GM21423 (cell line): ENCODE results near the gene NFIL3.
"Not testable (repeated sequence)": the region's sequence is repeated elsewhere in the genome, so short reads cannot be mapped to it uniquely, and the experiment has no call there.

Source experiments
- ATAC-seq: cut with Tn5 transposase; IDR thresholded peaks from one replicate; pipeline ENCODE4 v1.9.1; 2021; ENCODE audit warnings: mild to moderate bottlenecking, moderate library complexity; ENCODE audit not compliant: unreplicated experiment

Gene NFIL3, protein sequence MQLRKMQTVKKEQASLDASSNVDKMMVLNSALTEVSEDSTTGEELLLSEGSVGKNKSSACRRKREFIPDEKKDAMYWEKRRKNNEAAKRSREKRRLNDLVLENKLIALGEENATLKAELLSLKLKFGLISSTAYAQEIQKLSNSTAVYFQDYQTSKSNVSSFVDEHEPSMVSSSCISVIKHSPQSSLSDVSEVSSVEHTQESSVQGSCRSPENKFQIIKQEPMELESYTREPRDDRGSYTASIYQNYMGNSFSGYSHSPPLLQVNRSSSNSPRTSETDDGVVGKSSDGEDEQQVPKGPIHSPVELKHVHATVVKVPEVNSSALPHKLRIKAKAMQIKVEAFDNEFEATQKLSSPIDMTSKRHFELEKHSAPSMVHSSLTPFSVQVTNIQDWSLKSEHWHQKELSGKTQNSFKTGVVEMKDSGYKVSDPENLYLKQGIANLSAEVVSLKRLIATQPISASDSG

DNA sequence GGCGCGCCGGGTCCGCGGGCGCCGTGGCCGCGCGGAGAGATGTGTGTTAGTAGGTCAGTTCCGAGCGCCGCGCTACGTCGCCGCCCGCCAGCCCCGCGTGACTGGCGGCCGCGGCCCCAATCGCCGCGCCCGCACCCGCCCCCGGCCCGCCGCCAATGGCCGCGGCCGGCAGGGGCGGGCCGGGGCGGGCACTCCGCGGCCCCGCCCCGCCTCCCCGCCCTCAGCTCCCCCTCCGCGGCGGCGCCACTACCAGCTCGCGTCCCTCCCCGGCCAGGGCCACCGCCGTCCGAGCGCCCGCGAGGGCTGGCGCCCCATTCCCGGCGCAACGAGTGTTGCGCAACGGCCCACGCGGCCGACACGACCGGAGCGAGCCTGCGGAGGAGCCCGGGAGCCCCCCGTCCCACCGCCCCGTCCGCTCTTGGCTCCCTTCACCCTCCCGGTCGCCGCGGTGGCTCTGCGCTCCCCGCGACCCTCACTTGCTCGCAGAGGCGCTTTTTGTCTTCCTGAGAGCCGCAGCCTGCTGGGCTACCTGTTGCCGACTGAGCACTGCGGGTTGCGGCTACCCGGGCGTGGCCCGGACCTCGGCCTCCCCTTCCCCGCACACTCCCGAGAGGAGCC is at the start of gene NFIL3:
TSS of gene NFIL3 (minus strand) at position 48 of the 618 bp plus-strand sequence. CDS start 13,098 bp downstream, outside the sequence.
- peak; percentile 66 for ATAC-seq

DNA sequence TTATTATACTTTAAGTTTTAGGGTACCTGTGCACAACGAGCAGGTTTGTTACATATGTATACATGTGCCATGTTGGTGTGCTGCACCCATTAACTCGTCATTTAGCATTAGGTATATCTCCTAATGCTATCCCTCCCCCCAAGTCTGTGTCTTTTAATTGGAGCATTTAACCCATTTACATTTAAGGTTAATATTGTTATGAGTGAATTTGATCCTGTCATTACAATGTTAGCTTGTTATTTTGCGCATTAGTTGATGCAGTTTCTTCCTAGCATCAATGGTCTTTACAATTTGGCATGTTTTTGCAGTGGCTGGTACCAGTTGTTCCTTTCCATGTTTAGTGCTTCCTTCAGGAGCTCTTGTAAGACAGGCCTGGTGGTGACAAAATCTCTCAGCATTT is 47.9 kb upstream of the NFIL3 start:
- not testable (repeated sequence) for ATAC-seq

DNA sequence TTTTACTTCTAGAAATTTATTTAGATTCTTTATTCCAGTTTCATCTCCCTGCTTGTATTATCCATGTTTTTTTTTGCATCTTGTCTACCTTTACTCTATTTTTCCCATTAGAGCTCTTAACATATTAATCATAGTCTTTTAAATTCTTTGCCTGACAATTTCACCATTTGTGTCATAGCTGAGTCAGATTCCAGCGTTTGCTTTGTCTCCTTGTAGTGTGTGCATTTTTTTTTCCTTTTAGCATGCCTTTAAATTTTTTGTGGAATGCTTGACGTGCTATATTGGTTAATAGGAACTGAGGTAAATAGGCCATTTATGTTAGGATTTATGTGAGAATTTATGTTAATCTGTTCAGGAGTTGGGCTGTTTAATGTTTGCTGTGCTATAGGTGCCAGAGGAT is 41.8 kb upstream of the NFIL3 start:
- ATAC-seq, result no peak

DNA sequence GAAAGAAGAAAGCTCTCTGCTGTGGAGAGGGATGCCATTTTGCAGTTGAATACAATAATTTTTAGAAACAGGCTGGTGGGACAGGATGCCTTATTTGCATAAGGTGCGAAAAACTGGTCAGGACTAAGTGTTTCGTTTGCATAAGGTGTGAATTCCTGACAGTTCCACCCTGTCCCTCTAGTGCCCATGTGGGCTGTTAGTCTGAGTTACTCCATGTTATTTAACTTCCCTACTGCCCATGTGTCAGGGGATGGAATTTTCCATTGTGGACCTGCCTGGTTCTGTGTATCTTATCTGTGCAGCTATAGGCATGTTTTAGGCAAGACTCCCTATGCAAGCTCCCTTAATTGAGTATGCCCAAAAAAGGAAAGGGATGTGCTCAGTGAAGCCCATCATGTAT is 35.3 kb upstream of the NFIL3 start:
- no peak for ATAC-seq

DNA sequence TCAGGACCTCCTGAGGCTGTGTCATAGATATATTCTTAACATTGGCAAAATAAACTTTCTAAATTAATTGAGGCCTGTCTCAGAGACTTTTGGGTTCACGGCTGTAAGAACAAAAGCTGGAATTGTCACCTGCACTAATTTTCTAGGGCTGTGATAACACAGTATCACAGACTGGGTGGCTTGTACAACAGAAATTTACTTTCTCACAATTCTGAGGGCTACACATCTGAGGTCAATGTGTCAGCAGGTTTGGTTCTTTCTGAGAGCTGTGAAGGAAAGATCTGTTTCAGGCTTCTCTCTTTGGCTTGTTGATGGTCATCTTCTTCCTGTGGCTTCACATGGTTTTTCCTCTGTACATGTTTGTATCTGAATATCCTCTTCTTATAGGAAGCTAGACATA is 29.2 kb upstream of the NFIL3 start:
- no peak for ATAC-seq

DNA sequence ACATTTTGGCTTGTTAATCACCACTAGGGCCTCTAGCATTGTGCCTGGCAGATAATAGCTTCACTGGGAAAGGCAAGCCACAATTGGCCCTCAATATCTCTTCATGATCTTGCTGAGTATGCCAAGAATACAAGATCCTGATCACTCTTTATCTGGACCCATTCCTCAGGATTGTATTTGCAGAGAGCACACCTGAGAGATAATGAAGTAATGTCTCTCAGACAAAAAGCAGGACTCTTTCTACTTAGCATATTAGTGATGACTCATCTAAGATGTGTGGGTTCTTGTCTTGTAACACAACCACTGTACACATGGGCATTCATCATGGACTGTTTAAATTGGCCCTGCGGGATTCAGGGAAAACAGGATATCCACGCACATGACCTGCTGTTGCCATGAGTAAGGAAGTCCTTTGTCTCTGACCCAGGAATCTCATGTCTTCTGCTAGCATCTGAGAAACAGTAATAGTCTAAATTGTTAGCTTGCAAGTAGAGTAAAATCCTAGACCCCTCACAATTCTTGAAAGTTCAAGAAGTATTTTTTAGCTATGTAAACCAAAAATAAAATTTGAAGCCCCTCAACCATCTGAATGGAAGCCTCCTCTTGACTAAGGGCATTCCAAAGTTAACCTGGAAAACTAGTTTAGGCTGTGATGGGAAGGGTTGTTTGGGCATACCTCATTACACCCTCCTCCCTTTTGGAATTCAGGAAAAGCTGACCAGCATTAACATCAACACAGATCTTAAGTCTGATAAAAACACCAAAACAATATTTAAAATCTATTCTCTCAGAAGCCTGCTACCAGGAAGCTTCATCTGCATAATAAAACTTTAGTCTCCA is 28.0 kb upstream of the NFIL3 start:
- no peak for ATAC-seq

DNA sequence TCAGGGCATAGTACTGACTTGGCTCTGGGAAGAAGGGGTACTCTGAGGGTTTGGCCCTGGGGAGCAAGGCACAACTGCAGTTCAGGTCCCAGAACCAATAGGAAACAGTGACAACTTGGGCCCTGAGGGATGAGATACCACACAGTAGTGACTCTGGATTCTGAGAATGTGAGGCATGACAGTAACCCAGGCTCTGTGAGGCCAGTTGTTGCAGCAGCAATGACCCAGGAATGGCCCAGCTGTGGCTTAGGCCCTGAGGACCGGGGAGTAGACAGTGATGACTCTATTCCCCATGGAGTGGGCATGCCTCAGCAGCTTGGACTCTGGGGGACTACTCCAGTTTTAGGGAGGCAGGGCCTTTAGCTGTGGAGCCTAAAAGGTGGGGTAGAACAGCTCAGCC is 21.5 kb upstream of the NFIL3 start:
- ATAC-seq, result no peak

DNA sequence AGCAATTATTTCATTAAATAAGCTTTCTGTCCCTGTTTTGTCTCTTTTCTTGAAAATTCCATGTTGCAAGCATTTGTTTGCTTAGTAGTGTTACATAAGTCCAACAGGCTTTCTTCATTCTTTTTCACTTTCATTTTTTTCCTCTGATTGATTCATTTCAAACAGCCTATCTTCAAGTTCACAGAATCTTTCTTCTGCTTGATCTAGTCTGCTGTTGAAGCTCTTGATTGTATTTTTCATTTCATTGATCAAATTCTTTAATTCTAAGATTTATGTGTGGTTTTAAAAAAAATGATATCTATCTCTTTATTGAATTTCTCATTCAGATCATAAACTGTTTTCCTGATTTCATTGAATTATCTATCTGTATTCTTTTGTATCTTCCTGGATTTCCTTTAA is 20.4 kb upstream of the NFIL3 start:
- no peak for ATAC-seq

DNA sequence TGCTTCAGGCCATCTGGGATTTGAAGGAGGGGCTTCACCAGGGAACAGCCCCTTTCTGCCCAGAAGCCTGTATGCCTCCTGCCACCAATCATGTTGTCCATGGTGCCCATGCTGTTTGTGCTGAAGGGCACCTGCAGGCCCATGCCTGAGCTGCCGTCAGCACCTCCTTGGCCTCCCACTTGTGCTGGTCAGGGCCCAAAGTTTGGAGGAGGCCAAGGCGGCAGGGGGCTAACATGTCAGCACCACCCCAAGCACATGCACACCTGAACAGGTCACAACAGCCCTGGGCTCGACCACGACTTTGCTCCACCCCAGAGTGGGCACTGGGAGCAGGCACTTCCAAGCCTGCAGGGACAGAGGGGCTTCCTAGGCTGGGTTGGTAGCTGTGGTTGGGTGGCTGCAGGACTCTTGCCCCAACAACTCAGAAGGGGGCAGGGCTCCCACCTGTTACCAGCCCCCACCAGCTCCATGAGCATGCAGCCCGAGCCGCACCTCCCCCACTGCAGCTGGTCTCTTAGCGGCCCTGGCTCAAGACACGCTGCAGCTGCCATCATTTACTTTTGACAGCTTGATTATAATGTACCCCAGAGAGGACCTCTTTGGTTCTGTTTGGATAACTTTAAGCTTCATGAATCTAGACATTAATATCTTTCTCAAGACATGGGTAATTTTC is 19.8 kb upstream of the NFIL3 start:
- ATAC-seq, result no peak

DNA sequence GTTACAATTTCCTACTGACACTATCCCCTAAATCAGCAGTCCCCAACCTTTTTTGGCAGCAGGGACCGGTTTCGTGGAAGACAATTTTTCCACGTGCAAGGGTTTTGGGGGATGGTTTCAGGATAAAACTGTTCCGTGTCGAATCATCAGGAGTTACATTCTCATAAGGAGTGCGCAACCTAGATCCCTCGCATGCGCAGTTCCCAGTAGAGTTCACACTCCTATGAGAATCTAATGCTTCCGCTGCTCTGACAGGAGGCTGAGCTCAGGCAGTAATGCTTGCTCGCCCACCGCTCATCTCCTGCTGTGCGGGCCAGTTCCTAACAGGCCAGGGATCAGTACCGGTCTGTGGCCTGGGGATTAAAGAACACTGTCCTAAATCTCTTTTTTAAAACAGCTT is 13.2 kb upstream of the NFIL3 start:
- no peak for ATAC-seq

DNA sequence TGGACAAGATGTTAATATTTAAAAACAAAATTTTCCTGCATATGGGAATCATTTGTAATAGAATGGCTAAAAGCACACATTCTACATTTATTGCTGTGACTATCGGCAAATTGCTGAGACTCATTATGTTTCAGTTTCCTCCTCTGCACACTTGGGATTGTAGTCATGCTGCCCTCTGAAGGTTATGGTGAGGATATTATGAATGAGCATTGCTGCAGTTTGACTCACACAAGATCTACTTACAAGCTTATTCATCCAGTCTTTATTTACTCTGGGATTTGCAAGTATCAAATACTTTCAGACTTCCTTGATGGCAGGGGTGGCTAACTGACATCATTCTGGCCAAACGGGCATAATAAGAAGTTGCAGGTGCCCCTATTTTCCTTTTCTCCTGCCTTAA is 9.5 kb upstream of the NFIL3 start:
- no peak for ATAC-seq

DNA sequence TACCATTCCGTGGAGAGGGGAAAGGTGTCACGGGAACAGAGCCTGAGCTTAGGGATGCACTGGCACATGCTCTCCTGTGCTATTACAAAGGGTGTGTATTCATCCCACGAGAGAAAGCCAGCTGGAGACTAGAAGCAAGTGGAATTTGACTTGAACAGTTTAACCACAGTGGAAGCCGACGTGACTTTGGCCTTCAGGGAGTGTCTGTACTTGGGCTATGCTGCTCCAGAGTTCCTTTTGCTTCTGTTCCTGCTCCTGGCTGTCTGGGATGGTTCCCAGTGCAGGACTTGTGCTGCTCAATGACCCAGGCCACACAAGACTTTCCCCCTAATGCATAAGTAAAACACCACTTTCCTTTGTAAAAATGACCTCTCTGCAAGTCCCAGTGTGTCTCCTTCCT is 7.9 kb upstream of the NFIL3 start:
- no peak for ATAC-seq

DNA sequence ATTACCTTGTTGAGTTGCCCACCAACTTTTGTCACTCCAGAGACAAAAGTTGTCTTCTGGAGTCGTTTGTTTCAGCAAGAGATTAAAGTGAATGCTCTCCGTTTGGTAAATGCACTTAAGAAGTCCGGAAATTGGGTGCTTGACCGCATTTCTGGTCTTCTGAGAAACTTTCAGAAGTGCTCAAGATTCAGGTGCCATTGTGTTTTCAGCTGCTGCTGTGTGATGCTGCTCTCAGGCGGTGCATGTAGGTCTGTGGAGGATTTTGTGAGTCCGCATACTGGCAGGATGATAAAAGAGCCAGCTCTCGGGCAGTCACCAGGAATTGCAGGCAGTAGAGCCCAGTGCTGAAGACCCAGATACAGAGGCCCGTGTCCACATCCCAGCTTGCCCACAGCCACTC is 5.9 kb upstream of the NFIL3 start:
- ATAC-seq, result no peak

DNA sequence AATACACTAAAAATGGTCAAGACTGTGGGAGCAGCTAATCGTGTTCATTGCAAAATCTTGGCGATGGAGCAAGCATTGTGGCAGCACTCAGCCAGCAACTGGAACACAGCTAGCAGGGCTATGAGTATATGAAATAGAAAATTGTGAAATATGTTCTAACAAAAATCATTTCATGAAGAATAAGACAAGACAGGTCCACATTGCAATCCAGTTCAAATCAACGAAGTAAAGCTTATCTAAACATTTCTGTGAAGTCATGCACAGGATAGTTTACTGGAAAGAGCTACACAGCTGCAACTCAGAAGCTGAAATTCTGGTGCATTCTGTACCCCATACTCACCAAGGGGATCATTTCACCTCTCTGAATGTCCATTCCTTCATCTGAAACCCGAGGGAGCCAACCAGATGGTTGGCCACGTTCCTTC is 5.3 kb upstream of the NFIL3 start:
- no peak for ATAC-seq

DNA sequence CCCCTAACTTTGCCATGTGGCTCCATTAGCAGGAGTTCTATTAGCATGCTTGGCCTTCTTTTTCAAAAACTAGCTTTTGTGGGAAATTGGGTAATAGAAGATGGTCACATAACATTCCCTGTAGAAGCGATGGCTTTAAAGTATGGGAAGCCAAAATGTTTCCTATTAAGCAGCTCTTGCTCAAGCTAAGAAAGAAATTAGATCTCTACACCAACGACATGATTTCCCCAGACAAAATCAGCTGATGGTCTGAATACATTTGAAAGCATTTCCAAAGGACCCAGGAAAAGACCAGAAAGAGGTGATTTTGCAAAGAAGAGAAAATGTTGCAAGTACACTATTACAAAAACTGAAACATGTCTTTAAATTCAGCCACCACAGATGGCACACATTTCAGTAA is 4.8 kb upstream of the NFIL3 start:
- no peak for ATAC-seq

DNA sequence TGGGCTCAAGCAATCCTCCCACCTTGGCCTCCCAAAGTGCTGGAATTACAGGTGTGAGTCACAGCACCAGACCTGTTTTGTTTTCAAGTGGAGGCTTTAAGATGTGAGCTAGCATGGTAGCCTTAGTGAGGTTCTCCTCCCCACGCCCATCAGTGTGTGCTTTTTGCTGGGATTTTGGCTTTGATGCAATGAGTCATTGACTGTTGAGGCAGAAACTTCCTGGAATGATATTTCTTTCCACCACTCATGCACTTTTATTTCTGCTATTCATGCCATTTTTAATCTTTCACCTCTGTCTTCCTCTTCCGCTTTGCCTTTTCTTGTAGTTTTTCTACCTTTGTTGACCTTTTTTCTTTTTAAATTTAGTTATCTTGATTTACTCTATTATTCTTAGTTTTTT is 4.2 kb upstream of the NFIL3 start:
- no peak for ATAC-seq

DNA sequence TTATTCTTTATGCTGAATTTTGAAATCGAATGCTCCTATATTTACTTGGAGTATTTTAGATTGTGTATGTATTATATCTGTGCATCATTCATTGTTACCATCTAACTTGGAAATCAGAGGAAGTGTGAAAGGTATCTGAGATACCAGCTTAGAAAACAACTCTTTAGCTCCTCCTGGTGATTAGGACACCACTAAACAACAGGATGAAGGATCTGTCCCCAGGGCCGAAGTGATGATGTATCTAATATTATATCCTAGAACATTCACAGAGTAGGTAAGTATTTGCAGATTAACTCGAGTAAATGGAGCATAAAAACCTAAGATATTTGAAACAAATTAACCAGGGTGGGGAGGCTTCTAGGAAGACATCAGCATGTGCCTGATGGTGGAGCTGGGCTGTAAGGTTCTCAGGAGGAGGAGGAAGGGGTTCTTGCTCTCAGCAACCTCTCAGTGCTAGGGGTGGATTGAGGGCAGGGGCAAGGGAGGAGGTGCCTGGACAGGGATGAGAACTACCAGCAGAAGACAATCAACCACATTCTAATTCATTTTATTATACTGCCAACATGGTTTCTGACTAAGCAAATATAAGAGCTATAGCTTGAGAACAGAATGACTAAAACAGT is 2.6 kb upstream of the NFIL3 start:
- no peak for ATAC-seq

DNA sequence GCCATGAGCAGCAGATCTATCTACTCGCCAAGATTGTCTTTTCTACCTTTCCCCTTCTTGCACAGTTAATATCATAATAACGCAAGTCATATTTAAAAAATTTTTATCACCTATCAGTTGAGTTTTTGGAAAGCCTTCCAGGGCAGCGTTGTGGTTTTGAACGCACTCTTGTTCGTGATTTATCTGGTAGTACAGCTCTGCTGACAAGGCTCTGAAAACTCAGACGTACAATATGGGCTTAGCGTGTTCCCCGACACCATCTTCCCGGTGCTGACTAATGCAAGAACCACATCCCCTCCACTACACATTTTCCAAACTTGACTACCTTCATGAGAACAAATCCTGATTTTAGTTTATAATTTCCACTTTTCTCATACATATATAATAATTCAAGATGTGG is 1.6 kb upstream of the NFIL3 start:
- no peak for ATAC-seq

DNA sequence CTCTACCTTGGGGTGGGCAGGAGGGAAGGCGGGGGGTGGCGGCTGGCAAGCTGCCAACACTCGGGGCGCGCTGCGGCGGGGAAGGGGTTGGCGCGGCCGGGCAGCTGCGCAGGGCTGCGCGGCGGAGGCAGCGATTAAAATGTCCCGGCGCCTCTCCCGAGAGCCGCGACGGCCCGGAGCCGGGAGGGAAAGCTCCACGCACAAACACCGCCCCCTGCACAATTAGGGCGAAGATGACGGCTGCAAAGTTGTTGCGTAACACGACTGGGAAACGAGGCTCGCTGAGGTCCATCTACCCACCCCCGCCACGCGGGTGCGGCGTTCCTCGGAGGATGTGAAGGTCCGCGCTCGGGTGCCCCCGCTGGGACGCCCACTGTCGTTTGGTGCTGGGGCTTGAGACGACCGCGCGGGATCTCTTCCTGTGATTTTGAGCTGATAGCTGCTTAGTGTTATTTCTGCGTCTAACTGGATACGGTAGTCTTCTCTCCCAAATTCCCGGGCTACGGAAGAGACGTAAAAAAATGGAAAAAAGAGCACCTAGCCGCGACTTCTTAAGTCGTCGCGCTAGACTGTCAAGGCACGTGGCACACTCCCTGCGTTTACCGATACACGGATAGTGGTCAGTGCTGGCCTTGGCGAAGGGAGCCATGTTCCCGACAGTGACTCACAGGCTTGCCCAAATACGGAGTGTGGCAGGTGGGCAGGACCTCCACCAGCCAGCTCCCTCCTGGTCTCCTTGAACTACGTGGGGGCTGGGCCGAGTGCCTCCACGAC is 958 bp upstream of the NFIL3 start:
- ATAC-seq, result peak; percentile 11
